ENCODE measurements around the gene SMS. TPM values are rescaled to one million over a fixed set of nuclear protein-coding genes. Genes with fewer than 3 reads are reported as not detected.

SMS gene
- total RNA-seq, 6 donors from 2014 or later, result 23.3 to 53.5 (median 50.2) TPM

DNA sequence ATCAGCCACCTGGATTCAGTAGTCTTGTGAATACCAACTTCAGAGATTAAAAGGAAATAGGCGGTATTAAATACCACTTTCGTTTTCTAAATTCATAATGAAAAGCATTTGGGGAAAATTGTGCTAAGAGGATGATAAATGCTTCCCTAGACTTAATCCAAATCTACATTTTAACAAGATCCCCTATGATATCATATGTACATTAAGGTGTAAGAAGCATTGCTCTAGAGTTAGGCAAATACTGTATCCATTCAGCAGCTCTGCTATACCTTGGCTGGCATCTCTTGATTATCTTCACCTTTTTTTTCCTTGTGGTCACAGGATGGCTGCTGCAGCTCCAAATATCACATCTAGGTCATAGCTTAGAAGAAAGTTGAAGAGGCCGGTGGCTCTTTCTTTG, 51.0 kb downstream of the SMS start:
- Histone ChIP-seq H3K9me3 (no peaks in the 10 kb centered on the region), H3K27ac (no peak overlapping the region), H3K4me3 (no peak overlapping the region), H3K36me3 (peaks cover 0 to 25% (median 0%) of the 10 kb centered on the region in 4 donors), H3K4me1 (no peaks in the 10 kb centered on the region), H3K27me3 (no peaks in the 10 kb centered on the region)
- no peak for DNase-seq
- ATAC-seq (ENCODE audit: low FRiP score in 2 of 2), result no peak
- 91 to 94% methylated on average over 3 of the region's 3 CpGs for WGBS, 2 donors
- TF ChIP-seq CTCF (IDR thresholded peaks at IDR 0.05) (no peak), EP300 (IDR thresholded peaks at IDR 0.05) (no peak), POLR2A (IDR thresholded peaks at IDR 0.05) (no peak), POLR2AphosphoS5 (IDR thresholded peaks at IDR 0.05) (no peak)

GRCh38 chrX:21993265-21993664, 52.8 kb downstream of the SMS start:
- ATAC-seq (ENCODE audit: low FRiP score in 2 of 2), result peak; percentile 35 to 87
- peak in 1 of 4 donors; percentile 22 for TF ChIP-seq POLR2A (IDR thresholded peaks at IDR 0.05)
- TF ChIP-seq EP300 (IDR thresholded peaks at IDR 0.05), result no peak
- TF ChIP-seq POLR2AphosphoS5 (IDR thresholded peaks at IDR 0.05), result peak in 1 of 2 donors; percentile 35
- TF ChIP-seq CTCF (IDR thresholded peaks at IDR 0.05), result no peak
- Histone ChIP-seq H3K4me3 (no peak overlapping the region), H3K9me3 (no peaks in the 10 kb centered on the region), H3K27me3 (no peaks in the 10 kb centered on the region), H3K36me3 (peaks cover 0 to 15% (median 0%) of the 10 kb centered on the region in 4 donors), H3K4me1 (no peaks in the 10 kb centered on the region), H3K27ac (peak overlapping the region; percentile 42 to 74 (median 62))
- 56 to 59% methylated on average over 6 to 8 of the region's 8 CpGs for WGBS, 2 donors
- DNase-seq, result peak; percentile 33 to 54

DNA sequence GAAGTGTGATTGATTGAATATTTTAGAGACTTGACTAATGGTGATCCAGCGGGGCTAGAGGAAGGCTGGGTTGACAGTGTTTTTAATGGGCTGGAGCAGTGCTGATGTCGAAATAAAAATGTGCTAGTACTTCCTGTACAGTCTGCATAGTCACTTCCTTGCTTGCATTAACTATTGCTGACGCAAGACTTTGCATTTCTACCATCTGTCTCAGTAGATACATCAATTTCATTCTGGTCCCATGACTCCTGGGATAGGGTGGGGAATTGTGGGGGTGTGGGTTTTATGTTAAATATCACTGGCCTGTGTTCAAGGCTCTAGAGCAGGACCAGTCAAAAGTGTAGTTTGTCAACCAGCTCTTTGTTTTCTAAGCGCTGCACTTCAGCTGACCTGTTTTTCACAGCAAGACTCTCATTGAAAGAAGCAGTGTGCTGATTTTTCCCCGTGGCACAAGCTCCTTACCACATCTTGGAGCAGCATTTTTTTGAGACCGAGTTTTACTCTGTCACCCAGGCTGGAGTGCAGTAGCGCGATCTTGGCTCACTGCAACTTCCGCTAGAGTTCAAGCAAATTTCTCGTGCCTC, 56.5 kb downstream of the SMS start:
- peaks cover 0 to 8% (median 0%) of the 10 kb centered on the region in 4 donors for H3K36me3 ChIP-seq
- H3K4me3 ChIP-seq, result no peak overlapping the region
- no peak for DNase-seq
- H3K4me1 ChIP-seq, result no peaks in the 10 kb centered on the region
- WGBS, 2 donors, result 65 to 71% methylated on average over 10 of the region's 10 CpGs
- no peaks in the 10 kb centered on the region for H3K9me3 ChIP-seq
- peak overlapping the region; percentile 12 to 66 (median 42) for H3K27ac ChIP-seq
- no peaks in the 10 kb centered on the region for H3K27me3 ChIP-seq
- TF ChIP-seq POLR2AphosphoS5 (IDR thresholded peaks at IDR 0.05), result peak in 1 of 2 donors; percentile 47
- TF ChIP-seq CTCF (IDR thresholded peaks at IDR 0.05), result no peak
- no peak for TF ChIP-seq POLR2A (IDR thresholded peaks at IDR 0.05)
- TF ChIP-seq EP300 (IDR thresholded peaks at IDR 0.05), result peak in 2 of 4 donors; percentile 37 to 56
- peak; percentile 62 to 82 for ATAC-seq (ENCODE audit: low FRiP score in 2 of 2)

GRCh38 chrX:21998037-21998436, 57.5 kb downstream of the SMS start:
- H3K36me3 ChIP-seq, result peaks cover 0 to 4% (median 0%) of the 10 kb centered on the region in 4 donors
- no peaks in the 10 kb centered on the region for H3K27me3 ChIP-seq
- 66 to 81% methylated on average over 4 of the region's 4 CpGs for WGBS, 2 donors
- DNase-seq (no peak), ATAC-seq (ENCODE audit: low FRiP score in 2 of 2) (no peak)
- no peaks in the 10 kb centered on the region for H3K9me3 ChIP-seq
- no peak overlapping the region for H3K4me3 ChIP-seq
- H3K4me1 ChIP-seq, result no peaks in the 10 kb centered on the region
- no peak for TF ChIP-seq CTCF (IDR thresholded peaks at IDR 0.05)
- no peak for TF ChIP-seq EP300 (IDR thresholded peaks at IDR 0.05)
- no peak for TF ChIP-seq POLR2AphosphoS5 (IDR thresholded peaks at IDR 0.05)
- TF ChIP-seq POLR2A (IDR thresholded peaks at IDR 0.05), result no peak
- no peak overlapping the region for H3K27ac ChIP-seq

DNA sequence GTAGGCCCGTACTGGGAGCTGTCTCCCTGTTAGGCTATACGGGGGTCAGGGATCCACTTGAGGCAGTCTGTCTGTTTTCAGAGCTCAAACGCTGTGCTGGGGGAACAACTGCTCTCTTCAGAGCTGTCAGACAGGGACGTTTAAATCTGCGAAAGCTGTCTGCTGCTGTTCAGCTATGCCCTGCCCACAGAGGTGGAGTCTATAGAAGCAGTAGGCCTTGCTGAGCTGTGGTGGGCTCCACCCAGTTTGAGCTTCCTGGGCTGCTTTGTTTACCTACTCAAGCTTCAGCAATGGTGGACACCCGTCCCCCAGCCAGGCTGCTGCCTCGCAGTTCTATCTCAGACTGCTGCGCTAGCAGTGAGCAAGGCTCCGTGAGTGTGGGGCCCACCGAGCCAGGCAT, 64.4 kb downstream of the SMS start:
- Histone ChIP-seq H3K4me1 (no peaks in the 10 kb centered on the region), H3K4me3 (no peak overlapping the region), H3K27me3 (no peaks in the 10 kb centered on the region), H3K36me3 (no peaks in the 10 kb centered on the region), H3K27ac (no peak overlapping the region), H3K9me3 (peaks cover 0 to 5% (median 0%) of the 10 kb centered on the region in 4 donors)
- ATAC-seq (ENCODE audit: low FRiP score in 2 of 2) (no peak), DNase-seq (no peak)
- no peak for TF ChIP-seq POLR2A (IDR thresholded peaks at IDR 0.05)
- TF ChIP-seq EP300 (IDR thresholded peaks at IDR 0.05), result no peak
- TF ChIP-seq POLR2AphosphoS5 (IDR thresholded peaks at IDR 0.05), result no peak
- no peak for TF ChIP-seq CTCF (IDR thresholded peaks at IDR 0.05)
- WGBS, 2 donors, result 90% methylated on average over 10 of the region's 10 CpGs; no CpG with 5 or more reads in 1 of the 2 donors
